OCI-LY7 (cell line): ENCODE data around the gene ZNF254. TPM values are rescaled to one million over a fixed set of nuclear protein-coding genes. Genes with fewer than 3 reads are reported as not detected.

Source experiments
- BruUV-seq: library from RNA; stranded (reverse); fragments of 400-500 nt; replicated peaks from 2 replicates; lab custom pipeline; 2021; lab: Mats Ljungman, UMichigan
- CTCF ChIA-PET: fragments of 300-600 bp; sonication (Branson Sonifier 250); formaldehyde crosslinking; loops from one replicate; lab custom pipeline; 2022; ENCODE audit warnings: antibody characterized with exemption; ENCODE audit not compliant: unreplicated experiment; lab: Charles Lee
- POLR2A ChIA-PET: fragments of 300-600 bp; sonication (Branson Sonifier 250); formaldehyde crosslinking; loops from one replicate; lab custom pipeline; 2022; ENCODE audit warnings: antibody characterized with exemption; lab: Charles Lee
- DNase-seq: peaks from one replicate; pipeline ENCODE4 v3.0.0-alpha.2; 2015; ENCODE audit warnings: low spot score
- H2AFZ ChIP-seq: fragments of 200-600 bp; sonication (generic), shearing (Covaris generic); 2 replicates; pipeline ENCODE4 v1.6.1; 2014; ENCODE audit warnings: mild to moderate bottlenecking, antibody characterized with exemption, low read length, moderate library complexity
- H3K27ac ChIP-seq: fragments of 200-600 bp; sonication (generic); 2 replicates; pipeline ENCODE4 v1.5.1; 2014; ENCODE audit warnings: mixed run types, low read depth, mild to moderate bottlenecking, moderate library complexity, low read length, inconsistent platforms; ENCODE audit not compliant: poor library complexity, severe bottlenecking
- H3K36me3 ChIP-seq: fragments of 200-600 bp; sonication (generic); 2 replicates; pipeline ENCODE4 v1.6.1; 2014; ENCODE audit warnings: mild to moderate bottlenecking, antibody characterized with exemption, low read length, moderate library complexity, mixed read lengths; ENCODE audit not compliant: insufficient read depth
- H3K4me1 ChIP-seq: fragments of 200-600 bp; sonication (generic); 2 replicates; pipeline ENCODE4 v1.5.1; 2014; ENCODE audit warnings: mild to moderate bottlenecking, low read length; ENCODE audit not compliant: insufficient read depth, poor library complexity, severe bottlenecking
- H3K4me2 ChIP-seq: fragments of 200-600 bp; sonication (generic); 2 replicates; pipeline ENCODE4 v1.6.1; 2014; ENCODE audit warnings: mild to moderate bottlenecking, low read length
- H3K4me3 ChIP-seq: fragments of 200-600 bp; sonication (generic); 2 replicates; pipeline ENCODE4 v1.5.1; 2014; ENCODE audit warnings: mild to moderate bottlenecking, low read depth, low read length; ENCODE audit not compliant: poor library complexity, severe bottlenecking
- H3K79me2 ChIP-seq: fragments of 200-600 bp; sonication (generic); 2 replicates; pipeline ENCODE4 v1.6.1; 2016; ENCODE audit warnings: low read depth, mild to moderate bottlenecking, low read length, moderate library complexity, mixed read lengths; ENCODE audit not compliant: insufficient read depth
- H3K9me2 ChIP-seq: fragments of 200-600 bp; sonication (generic); 2 replicates; pipeline ENCODE4 v1.6.1; 2016; ENCODE audit warnings: mild to moderate bottlenecking, low read length, mixed read lengths; ENCODE audit not compliant: insufficient read depth
- H3K9me3 ChIP-seq: fragments of 200-600 bp; sonication (generic); 2 replicates; pipeline ENCODE4 v1.6.1; 2014; ENCODE audit warnings: mild to moderate bottlenecking, mixed run types, low read length, mixed read lengths
- H4K20me1 ChIP-seq: fragments of 200-600 bp; sonication (generic); 2 replicates; pipeline ENCODE4 v1.6.1; 2014; ENCODE audit warnings: mild to moderate bottlenecking, antibody characterized with exemption, low read length, moderate library complexity, mixed read lengths; ENCODE audit not compliant: insufficient read depth
- EZH2phosphoT487 ChIP-seq: fragments of 200-600 bp; sonication (generic); IDR thresholded peaks from 2 replicates; pipeline ENCODE4 v1.6.1; 2018; ENCODE audit warnings: low read depth, borderline replicate concordance, mild to moderate bottlenecking, mixed run types, antibody characterized with exemption, low read length, moderate library complexity, mixed read lengths
- intact Hi-C: fragments of 100-400 bp; cut with micrococcal nuclease; formaldehyde crosslinking; loops from one replicate; pipeline ENCODE4 v1.10.0; 2022; ENCODE audit not compliant: unreplicated experiment
- total RNA-seq, 2 experiments: library from RNA; depleted of rRNA in 1 of 2; stranded (reverse); fragments of >200 nt in 1 of 2; shearing (Covaris generic) in 1 of 2; gene quantifications; 2 replicates each; pipeline ENCODE4 v1.2.3, GENCODE V29; 2014 to 2022
- TF ChIP-seq, protein P1 (sequence below): fragments of 200-600 bp; sonication (generic); conservative IDR thresholded peaks from 2 replicates; pipeline ENCODE4 v1.5.1; 2014; ENCODE audit warnings: mild to moderate bottlenecking, antibody characterized with exemption, low read length, moderate library complexity, mixed read lengths

Gene ZNF254
- total RNA-seq, 2 experiments from 2014 or later = 10.1 to 12.2 TPM

DNA sequence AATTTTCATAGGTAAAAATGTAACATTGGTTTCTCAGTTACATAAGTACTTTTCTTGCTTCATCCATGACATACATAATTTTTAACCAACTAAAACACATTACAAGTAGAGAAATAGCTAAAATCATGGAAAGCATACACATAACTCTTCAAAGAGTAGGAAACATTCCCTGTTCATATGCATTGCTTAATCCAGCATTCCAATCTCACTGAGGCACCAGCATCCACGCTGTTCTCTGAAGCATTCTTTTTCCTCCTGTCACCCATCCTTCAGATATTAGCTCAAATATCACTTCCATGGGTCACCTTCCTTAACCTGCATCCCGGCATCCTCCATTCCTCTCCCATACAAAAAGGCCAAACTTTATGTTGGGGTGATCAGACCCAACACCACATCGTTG is 79.1 kb downstream of the ZNF254 start:
- H3K9me3 ChIP-seq = no peaks in the 10 kb centered on the region
- H3K4me1 ChIP-seq = no peaks in the 10 kb centered on the region
- no peak overlapping the region for H3K4me3 ChIP-seq
- H4K20me1 ChIP-seq = no peaks in the 10 kb centered on the region
- no peaks in the 10 kb centered on the region for H3K9me2 ChIP-seq
- ChIA-PET CTCF (no interaction called here), POLR2A (no interaction called here)
- H2AFZ ChIP-seq = no peak overlapping the region
- no peak overlapping the region for H3K27ac ChIP-seq
- no TSS peak for BruUV-seq
- H3K4me2 ChIP-seq = no peak overlapping the region
- TF ChIP-seq, protein P1, sequence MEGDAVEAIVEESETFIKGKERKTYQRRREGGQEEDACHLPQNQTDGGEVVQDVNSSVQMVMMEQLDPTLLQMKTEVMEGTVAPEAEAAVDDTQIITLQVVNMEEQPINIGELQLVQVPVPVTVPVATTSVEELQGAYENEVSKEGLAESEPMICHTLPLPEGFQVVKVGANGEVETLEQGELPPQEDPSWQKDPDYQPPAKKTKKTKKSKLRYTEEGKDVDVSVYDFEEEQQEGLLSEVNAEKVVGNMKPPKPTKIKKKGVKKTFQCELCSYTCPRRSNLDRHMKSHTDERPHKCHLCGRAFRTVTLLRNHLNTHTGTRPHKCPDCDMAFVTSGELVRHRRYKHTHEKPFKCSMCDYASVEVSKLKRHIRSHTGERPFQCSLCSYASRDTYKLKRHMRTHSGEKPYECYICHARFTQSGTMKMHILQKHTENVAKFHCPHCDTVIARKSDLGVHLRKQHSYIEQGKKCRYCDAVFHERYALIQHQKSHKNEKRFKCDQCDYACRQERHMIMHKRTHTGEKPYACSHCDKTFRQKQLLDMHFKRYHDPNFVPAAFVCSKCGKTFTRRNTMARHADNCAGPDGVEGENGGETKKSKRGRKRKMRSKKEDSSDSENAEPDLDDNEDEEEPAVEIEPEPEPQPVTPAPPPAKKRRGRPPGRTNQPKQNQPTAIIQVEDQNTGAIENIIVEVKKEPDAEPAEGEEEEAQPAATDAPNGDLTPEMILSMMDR = no peak
- TF ChIP-seq EZH2phosphoT487 = no peak
- H3K79me2 ChIP-seq = no peaks in the 10 kb centered on the region
- DNase-seq = no peak
- intact Hi-C loops = no loop called here
- H3K36me3 ChIP-seq = no peaks in the 10 kb centered on the region

DNA sequence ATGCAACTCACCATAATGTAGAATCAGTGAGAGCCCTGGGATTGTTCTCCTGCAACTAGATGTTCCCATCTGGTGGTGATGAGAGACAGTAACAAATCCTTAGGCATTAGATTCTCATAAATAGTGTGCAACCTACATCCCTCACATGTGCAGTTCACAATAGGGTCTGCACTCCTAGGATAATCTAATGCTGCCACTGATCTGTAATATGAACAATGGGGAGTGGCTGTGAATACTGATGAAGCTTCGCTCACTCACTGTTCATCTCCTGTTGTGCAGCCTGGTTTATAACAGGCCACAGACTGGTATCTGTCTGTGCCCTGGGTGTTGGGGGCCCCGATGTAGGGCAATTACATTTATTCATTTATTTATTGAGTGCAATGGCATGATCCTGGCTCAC is 86.9 kb downstream of the ZNF254 start:
- Histone ChIP-seq H3K27ac (no peak overlapping the region), H3K4me1 (no peaks in the 10 kb centered on the region), H3K4me2 (no peak overlapping the region), H3K36me3 (no peaks in the 10 kb centered on the region), H4K20me1 (no peaks in the 10 kb centered on the region), H2AFZ (no peak overlapping the region), H3K4me3 (no peak overlapping the region), H3K9me2 (no peaks in the 10 kb centered on the region; the same call in 1 of the 2 replicates), H3K9me3 (peaks cover 8% of the 10 kb centered on the region), H3K79me2 (no peaks in the 10 kb centered on the region)
- DNase-seq = no peak
- no TSS peak for BruUV-seq
- TF ChIP-seq EZH2phosphoT487 = no peak
- TF ChIP-seq, protein P1 = no peak
- POLR2A ChIA-PET = no interaction called here
- intact Hi-C loops = no loop called here
- CTCF ChIA-PET = no interaction called here

DNA sequence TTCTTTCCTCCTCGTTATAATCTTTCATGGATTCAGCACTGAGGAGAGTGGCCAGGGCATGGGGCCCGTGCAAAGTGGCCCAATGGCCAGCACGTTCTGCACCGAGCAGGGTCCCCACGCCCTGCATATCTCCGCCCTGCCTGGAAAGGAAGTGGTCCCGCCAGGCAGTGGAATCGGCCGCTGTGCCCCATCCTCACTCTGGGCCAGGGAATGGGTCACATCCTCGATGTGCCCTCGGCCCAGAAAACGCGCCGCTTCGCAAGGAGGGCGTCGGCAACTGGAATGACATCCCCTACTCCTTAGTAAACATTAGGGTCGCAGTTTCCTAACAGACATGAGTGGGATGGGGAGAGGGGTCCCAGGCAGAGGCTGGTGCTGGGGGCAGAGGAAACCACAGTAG is 90.7 kb downstream of the ZNF254 start:
- Histone ChIP-seq H3K4me1 (no peaks in the 10 kb centered on the region), H3K4me2 (no peak overlapping the region), H3K79me2 (no peaks in the 10 kb centered on the region), H3K27ac (no peak overlapping the region), H3K9me3 (peaks cover 8% of the 10 kb centered on the region), H3K4me3 (no peak overlapping the region), H3K9me2 (no peaks in the 10 kb centered on the region; the same call in 1 of the 2 replicates), H2AFZ (no peak overlapping the region), H3K36me3 (no peaks in the 10 kb centered on the region), H4K20me1 (no peaks in the 10 kb centered on the region)
- POLR2A ChIA-PET = no interaction called here
- intact Hi-C loops = no loop called here
- CTCF ChIA-PET = no interaction called here
- no peak for TF ChIP-seq EZH2phosphoT487
- TF ChIP-seq, protein P1 = no peak
- no TSS peak for BruUV-seq
- DNase-seq = no peak
